GM12891 (cell line): ENCODE results near the gene NF1.

Experiments used
- DNase-seq: peaks from one replicate; pipeline ENCODE4 v3.0.0; 2011; ENCODE audit warnings: low spot score; ENCODE audit not compliant: insufficient read length
- FAIRE-seq: peaks from 2 replicates; lab custom pipeline; 2011; peaks lifted over from hg19 to GRCh38; lab: Jason Lieb, UNC
- PAX5 ChIP-seq: IDR thresholded peaks from 2 replicates; pipeline ENCODE4 v1.6.1; 2011; ENCODE audit warnings: low read length, moderate library complexity, mild to moderate bottlenecking; ENCODE audit not compliant: insufficient read depth, severe bottlenecking
- POLR2A ChIP-seq: IDR thresholded peaks from 2 replicates; pipeline ENCODE4 v1.6.1; 2011; ENCODE audit warnings: low read depth, low read length, control low read depth
- POLR2AphosphoS5 ChIP-seq: IDR thresholded peaks from 2 replicates; pipeline ENCODE4 v1.6.1; 2011; ENCODE audit warnings: low read depth, low read length, control low read depth
- POU2F2 ChIP-seq: IDR thresholded peaks from 2 replicates; pipeline ENCODE4 v1.6.1; 2011; ENCODE audit warnings: low read depth, mild to moderate bottlenecking, control low read depth, low read length, moderate library complexity
- SPI1 ChIP-seq: IDR thresholded peaks from 2 replicates; pipeline ENCODE4 v1.6.1; 2011; ENCODE audit warnings: low read depth, low read length, control low read depth
- TAF1 ChIP-seq: IDR thresholded peaks from 2 replicates; pipeline ENCODE4 v1.6.1; 2011; ENCODE audit warnings: low read depth, low read length, control low read depth

The NF1 gene

DNA sequence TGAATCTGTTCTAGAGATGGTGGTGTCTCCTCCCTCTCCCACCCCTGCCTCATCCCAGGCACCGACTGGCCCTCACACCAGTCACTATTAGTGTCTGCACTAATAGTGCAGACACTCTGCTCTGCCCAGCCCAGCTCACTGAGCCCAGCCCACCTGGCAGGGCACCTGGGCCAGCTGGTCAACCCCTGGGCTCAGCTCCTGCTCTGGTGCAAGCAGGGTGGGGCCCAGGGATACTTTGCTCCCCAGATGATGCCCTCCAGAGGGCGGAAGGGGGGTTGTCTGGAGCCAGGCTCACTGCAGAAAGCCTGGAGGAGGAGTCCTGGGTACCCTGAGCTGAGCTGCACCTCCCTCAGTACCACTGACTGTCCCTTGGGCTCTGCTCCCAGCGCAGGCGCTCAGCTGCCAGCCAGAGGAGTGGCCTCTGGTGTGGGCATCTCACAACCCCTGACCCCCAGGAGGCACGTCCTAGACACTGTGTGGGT is 311.2 kb downstream of the NF1 start:
- FAIRE-seq (no peak), DNase-seq (no peak)
- TF ChIP-seq POU2F2 (no peak), SPI1 (no peak), POLR2AphosphoS5 (no peak), PAX5 (no peak), POLR2A (no peak), TAF1 (no peak)

DNA sequence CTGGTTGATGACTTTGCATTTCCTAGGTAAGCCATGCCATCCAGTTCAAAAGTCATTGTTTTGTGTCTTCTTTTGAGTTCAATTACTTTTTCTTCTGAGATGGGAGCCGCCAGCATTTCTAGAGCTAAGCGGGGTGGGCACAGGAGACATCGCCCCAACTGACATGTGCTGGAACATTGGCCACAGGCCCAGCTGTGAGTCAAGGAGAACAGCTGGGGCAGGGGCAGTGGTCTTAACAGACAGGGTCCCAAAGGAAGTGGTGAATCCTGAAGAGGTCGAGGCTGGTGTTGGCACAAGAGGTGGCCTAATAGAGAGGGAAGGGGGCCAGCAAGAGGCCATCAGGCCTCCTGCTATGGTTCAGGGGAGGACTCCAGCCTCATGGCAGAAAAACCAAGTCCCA is 313.8 kb downstream of the NF1 start:
- no peak for TF ChIP-seq SPI1
- TF ChIP-seq PAX5 = no peak
- TF ChIP-seq TAF1 = no peak
- TF ChIP-seq POLR2A = no peak
- no peak for TF ChIP-seq POLR2AphosphoS5
- TF ChIP-seq POU2F2 = no peak
- DNase-seq = no peak
- no peak for FAIRE-seq

- FAIRE-seq (no peak), DNase-seq (no peak)
- TF ChIP-seq TAF1 = no peak
- no peak for TF ChIP-seq POLR2A
- TF ChIP-seq PAX5 = no peak
- TF ChIP-seq POLR2AphosphoS5 = no peak
Measured at GRCh38 chr17:31411707-31412285, 317.0 kb downstream of the NF1 start.

DNA sequence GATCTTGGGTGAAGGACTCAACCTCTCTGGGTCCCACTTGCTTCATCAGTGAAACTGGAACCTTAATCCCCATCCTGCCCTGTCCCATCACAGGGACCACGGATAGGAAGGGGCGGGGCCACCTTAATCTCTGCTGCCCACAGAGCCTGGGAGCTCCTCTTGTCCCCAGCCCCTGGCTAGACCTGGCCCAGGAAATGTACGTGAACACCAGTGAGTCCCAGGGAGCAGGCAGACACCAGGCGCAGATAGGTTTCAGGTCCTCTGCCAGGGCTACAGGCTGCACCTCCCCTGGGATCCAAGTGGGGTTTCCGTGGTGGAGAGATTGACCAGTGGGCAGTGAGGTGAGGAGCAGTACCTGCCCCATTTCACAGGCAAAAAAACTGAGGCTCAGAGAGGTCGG is 317.7 kb downstream of the NF1 start:
- no peak for FAIRE-seq
- TF ChIP-seq POU2F2 = no peak
- TF ChIP-seq SPI1 = no peak
- TF ChIP-seq TAF1 = no peak
- no peak for TF ChIP-seq POLR2A
- TF ChIP-seq PAX5 = no peak
- TF ChIP-seq POLR2AphosphoS5 = no peak
- DNase-seq = no peak

DNA sequence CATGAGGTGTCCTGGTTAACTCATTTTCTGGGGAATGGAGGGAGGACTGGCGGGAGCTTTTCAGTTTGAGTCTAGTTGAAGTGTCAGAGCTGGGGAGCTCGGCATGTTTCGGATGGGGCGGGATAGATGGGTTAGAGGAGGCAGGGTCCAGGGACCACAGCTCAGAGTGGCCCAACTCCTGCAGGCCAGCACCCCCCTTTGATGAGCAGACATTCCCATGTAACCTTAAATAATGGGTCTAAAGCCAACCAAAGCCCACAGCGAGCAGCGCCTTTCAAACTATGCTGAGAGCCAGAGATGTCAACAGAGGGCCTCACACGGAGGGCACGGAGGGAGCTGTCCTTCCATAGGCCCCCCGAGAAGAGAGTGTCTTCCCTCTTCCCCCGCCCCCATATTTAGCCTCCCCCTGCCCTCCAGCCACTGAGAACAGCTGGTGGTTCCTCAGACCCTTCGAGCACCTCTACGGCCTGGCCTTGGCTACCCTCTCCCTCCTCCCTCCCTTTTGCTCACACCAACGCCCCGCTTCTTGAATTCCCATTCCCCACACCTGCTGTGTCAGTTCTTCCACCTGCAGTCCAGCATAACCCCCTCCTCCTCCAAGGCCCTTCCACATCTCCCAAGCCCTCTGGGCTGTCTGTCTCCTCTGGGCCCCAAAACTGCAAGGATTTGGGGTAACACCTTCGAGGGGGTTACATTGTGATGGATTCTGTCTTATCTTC is 318.5 kb downstream of the NF1 start:
- no peak for DNase-seq
- no peak for TF ChIP-seq SPI1
- TF ChIP-seq PAX5 = no peak
- TF ChIP-seq POLR2A = no peak
- no peak for TF ChIP-seq POLR2AphosphoS5
- TF ChIP-seq TAF1 = no peak
- no peak for TF ChIP-seq POU2F2
- FAIRE-seq = no peak

- TF ChIP-seq POU2F2 = no peak
Measured at GRCh38 chr17:31413874-31414549, 319.2 kb downstream of the NF1 start.

GRCh38 chr17:31414550-31414918 is 319.8 kb downstream of the NF1 start:
- DNase-seq (no peak), FAIRE-seq (no peak)
- TF ChIP-seq PAX5 (no peak), POLR2A (no peak), POLR2AphosphoS5 (no peak), POU2F2 (no peak), SPI1 (no peak), TAF1 (no peak)

More at GRCh38 chr17:31413874-31414549, 319.2 kb downstream of the NF1 start:
- FAIRE-seq (no peak), DNase-seq (no peak)

GRCh38 chr17:31415004-31415454 is 320.3 kb downstream of the NF1 start:
- FAIRE-seq (no peak), DNase-seq (no peak)
- TF ChIP-seq PAX5 = no peak
- no peak for TF ChIP-seq POLR2AphosphoS5
- TF ChIP-seq POU2F2 = no peak
- TF ChIP-seq POLR2A = no peak
- no peak for TF ChIP-seq TAF1
- TF ChIP-seq SPI1 = no peak

- FAIRE-seq (no peak), DNase-seq (no peak)
Measured at GRCh38 chr17:31415640-31416502, 321.1 kb downstream of the NF1 start.

More at GRCh38 chr17:31415640-31416502, 321.1 kb downstream of the NF1 start:
- TF ChIP-seq SPI1 (no peak), PAX5 (no peak), POU2F2 (no peak), POLR2AphosphoS5 (no peak), POLR2A (no peak), TAF1 (no peak)
